ENCODE results near the gene PPP1R14B. TPM values are rescaled to one million over a fixed set of nuclear protein-coding genes. Genes with fewer than 3 reads are reported as not detected.

Gene PPP1R14B
- total RNA-seq, 1 donor from 2014 or later = 187 TPM

DNA sequence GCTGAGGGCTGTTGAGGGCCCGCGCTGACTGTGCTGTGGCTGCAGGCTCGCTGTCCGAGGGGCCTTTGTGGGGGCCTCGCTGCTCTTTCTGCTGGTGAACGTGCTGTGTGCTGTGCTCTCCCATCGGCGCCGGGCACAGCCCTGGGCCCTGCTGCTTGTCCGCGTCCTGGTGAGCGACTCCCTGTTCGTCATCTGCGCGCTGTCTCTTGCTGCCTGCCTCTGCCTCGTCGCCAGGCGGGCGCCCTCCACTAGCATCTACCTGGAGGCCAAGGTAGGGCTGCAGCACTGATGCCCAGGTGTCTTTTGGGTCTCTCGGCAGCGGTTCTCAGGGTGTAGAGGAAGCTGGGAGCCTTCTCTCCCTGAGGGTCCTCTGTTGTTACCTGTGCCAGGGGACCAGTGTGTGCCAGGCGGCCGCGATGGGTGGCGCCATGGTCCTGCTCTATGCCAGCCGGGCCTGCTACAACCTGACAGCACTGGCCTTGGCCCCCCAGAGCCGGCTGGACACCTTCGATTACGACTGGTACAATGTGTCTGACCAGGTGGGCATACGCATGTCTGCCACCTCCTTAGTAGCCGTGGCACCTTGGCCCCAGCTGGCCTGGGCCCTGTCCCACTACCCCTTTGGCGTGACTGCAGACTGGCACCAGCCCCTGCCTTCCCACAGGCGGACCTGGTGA, 41.1 kb upstream of the PPP1R14B start:
- peaks cover 10% of the 10 kb centered on the region for H3K36me3 Mint-ChIP-seq
- DNase-seq (ENCODE audit: extremely low spot score, unreplicated experiment) = no peak
- TF ChIP-seq, protein P1, sequence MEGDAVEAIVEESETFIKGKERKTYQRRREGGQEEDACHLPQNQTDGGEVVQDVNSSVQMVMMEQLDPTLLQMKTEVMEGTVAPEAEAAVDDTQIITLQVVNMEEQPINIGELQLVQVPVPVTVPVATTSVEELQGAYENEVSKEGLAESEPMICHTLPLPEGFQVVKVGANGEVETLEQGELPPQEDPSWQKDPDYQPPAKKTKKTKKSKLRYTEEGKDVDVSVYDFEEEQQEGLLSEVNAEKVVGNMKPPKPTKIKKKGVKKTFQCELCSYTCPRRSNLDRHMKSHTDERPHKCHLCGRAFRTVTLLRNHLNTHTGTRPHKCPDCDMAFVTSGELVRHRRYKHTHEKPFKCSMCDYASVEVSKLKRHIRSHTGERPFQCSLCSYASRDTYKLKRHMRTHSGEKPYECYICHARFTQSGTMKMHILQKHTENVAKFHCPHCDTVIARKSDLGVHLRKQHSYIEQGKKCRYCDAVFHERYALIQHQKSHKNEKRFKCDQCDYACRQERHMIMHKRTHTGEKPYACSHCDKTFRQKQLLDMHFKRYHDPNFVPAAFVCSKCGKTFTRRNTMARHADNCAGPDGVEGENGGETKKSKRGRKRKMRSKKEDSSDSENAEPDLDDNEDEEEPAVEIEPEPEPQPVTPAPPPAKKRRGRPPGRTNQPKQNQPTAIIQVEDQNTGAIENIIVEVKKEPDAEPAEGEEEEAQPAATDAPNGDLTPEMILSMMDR (conservative IDR thresholded peaks at IDR 0.05) = no peak
- H3K4me1 Mint-ChIP-seq (ENCODE audit: unreplicated experiment) = peaks cover 12% of the 10 kb centered on the region
- H3K9me3 Mint-ChIP-seq = no peaks in the 10 kb centered on the region
- H3K27ac Mint-ChIP-seq = no peak overlapping the region
- peaks cover 28% of the 10 kb centered on the region for H3K27me3 Mint-ChIP-seq
- peak overlapping the region; percentile 69 for H3K4me3 Mint-ChIP-seq

DNA sequence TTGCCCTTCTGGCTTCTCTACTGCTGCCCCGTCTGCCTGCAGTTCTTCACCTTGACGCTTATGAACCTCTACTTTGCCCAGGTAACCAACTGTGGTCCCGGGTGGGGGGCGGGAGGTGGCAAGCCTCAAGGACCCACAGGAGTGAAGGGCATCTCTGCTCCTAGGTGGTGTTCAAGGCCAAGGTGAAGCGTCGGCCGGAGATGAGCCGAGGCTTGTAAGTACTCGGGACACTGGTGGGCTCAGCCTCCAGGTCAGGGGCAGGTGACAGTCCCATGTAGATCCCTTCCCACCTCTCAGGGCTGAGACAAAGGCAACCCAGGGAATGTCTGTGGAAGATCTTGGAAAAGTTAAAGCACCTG, 40.0 kb upstream of the PPP1R14B start:
- peaks cover 23% of the 10 kb centered on the region for H3K27me3 Mint-ChIP-seq
- H3K27ac Mint-ChIP-seq = no peak overlapping the region
- no peak for DNase-seq (ENCODE audit: extremely low spot score, unreplicated experiment)
- peaks cover 13% of the 10 kb centered on the region for H3K4me1 Mint-ChIP-seq (ENCODE audit: unreplicated experiment)
- H3K4me3 Mint-ChIP-seq = peak overlapping the region; percentile 86
- no peaks in the 10 kb centered on the region for H3K9me3 Mint-ChIP-seq
- TF ChIP-seq, protein P1 (conservative IDR thresholded peaks at IDR 0.05) = no peak
- H3K36me3 Mint-ChIP-seq = peaks cover 10% of the 10 kb centered on the region

DNA sequence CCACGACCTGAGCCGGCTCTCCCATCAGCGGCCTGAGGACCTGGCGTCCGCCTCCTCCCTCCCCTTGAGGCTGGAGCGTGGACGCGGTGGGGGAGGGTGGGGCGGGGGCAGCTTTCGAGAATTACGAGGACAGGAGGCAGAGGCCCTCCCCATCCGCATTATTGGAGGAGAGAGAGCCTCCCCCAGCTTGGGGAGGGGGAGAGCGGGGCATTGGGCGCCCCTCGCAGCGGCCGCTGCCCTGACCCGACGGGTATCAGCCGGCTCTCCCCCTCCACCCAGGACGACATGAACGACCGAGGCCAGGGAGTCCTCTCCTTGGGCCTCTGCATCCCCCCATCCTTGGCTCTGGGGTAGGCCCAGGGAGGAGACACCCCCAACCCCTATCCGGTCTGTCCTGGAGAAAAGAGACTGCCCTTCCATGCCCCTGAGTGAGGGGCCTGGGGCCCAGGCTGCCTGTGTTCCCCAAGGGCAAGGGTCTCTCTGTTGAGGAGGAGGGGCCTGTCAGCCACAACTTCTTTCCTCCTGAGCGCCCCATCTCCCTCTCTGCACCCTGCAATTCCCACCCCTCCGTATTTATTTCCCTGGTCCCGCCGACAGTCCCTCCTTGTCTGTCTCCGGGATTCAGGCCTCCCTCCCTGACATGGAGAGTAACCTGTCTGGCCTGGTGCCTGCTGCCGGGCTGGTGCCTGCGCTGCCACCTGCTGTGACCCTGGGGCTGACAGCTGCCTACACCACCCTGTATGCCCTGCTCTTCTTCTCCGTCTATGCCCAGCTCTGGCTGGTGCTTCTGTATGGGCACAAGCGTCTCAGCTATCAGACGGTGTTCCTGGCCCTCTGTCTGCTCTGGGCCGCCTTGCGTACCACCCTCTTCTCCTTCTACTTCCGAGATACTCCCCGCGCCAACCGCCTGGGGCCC, 39.4 kb upstream of the PPP1R14B start:
- Mint-ChIP-seq H3K27me3 (peaks cover 23% of the 10 kb centered on the region), H3K4me1 (ENCODE audit: unreplicated experiment) (peaks cover 13% of the 10 kb centered on the region), H3K4me3 (peak overlapping the region; percentile 86), H3K36me3 (peaks cover 16% of the 10 kb centered on the region), H3K9me3 (no peaks in the 10 kb centered on the region), H3K27ac (peak overlapping the region; percentile 79)
- no peak for DNase-seq (ENCODE audit: extremely low spot score, unreplicated experiment)
- TF ChIP-seq, protein P1 (conservative IDR thresholded peaks at IDR 0.05) = no peak

DNA sequence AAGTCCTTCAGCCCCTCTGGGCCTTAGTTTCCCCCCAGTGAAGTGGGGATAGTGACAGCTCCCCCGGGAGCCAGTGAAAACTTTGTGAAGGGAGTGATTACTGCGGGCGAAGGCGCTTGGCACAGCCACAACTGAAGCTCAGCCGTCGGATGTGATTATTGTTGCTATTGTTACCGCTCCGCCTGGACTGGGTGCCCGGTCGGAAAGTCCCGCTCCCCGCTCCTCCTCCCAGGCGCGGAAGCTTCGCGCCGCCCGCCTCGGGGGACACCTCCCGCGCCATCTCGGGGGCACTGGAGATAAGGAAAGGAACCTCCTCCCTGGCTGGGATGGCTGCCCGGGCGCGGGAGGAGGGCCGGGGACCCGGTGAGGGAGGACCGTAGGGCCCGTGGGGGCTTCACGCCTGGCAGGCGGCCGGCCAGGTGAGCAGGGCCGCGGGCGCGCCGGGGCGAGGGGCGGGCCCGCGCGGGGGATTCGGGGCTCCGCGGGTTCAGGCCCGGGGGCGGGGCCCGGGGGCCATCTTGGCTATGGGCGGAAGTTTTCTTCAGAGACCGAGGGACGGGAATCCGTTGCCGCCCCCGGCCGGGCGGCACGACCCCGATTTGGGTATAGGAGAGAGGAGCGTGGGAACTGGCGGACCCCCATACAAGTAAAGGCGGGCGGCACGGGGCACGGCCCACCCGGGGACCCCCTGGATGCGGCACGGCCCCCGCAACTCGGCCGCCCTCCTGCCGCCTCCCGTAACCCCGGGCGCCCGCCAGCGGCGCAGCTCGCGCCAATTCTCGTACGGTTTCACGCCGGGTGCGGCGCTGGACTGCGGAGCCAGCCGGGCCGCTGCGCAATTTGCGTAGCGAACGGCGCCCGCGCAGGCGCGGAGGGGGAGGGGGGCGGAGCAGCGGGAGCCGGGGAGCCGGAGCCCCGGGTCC, 38.5 kb upstream of the PPP1R14B start, which contains the start of gene GPR137:
TSS of gene GPR137 (plus strand) at position 887 of the 923 bp plus-strand sequence. CDS start 677 bp downstream, outside the sequence.
- Mint-ChIP-seq H3K4me3 (peak within 1 kb of the TSS; percentile 87), H3K27me3 (peaks cover 14% of the 10 kb centered on the region), H3K4me1 (ENCODE audit: unreplicated experiment) (peaks cover 13% of the 10 kb centered on the region), H3K9me3 (no peaks in the 10 kb centered on the region), H3K36me3 (peaks cover 12% of the 10 kb centered on the region), H3K27ac (peak within 1 kb of the TSS; percentile 88)
- DNase-seq (ENCODE audit: extremely low spot score, unreplicated experiment) = peak; percentile 93
- TF ChIP-seq, protein P1 (conservative IDR thresholded peaks at IDR 0.05) = no peak
